ENCODE data around the gene LRRC4C. TPM values are rescaled to one million over a fixed set of nuclear protein-coding genes. Genes with fewer than 3 reads are reported as not detected.
"Not testable (repeated sequence)": the region's sequence is repeated elsewhere in the genome, so short reads cannot be mapped to it uniquely, and the experiment has no call there.

LRRC4C gene
- polyA plus RNA-seq, 1 of the 3 experiments (the other 2 are of a cell fraction): 0.16 TPM

GRCh38 chr11:40167805-40168204 lies 1291.6 kb downstream of the LRRC4C start:
- H3K79me2 ChIP-seq (ENCODE audit: insufficient read depth); H3K27ac ChIP-seq (ENCODE audit: low read depth in 2 of 2, low read length in 1 of 2); H3K36me3 ChIP-seq (replicated peaks in 1 of 2; ENCODE audit: control insufficient read depth in 1 of 2, insufficient read depth in 2 of 2, low read length in 1 of 2); H3K4me3 ChIP-seq (ENCODE audit: low read depth in 2 of 2, low read length in 1 of 2); H3K4me2 ChIP-seq; H3K9ac ChIP-seq; H3K27me3 ChIP-seq (ENCODE audit: insufficient read depth); H3K9me3 ChIP-seq; H2AFZ ChIP-seq (ENCODE audit: low read depth); DNase-seq; POLR2A ChIA-PET; H3K9me2 ChIP-seq; H3K4me1 ChIP-seq (ENCODE audit: control insufficient read depth in 1 of 2, insufficient read depth in 2 of 2, low read depth in 1 of 2, low read length in 1 of 2); H3F3A ChIP-seq (replicated peaks; ENCODE audit: insufficient read depth); H4K20me1 ChIP-seq (ENCODE audit: insufficient read depth): not testable (repeated sequence)
- 79% methylated on average over 5 of the region's 5 CpGs for WGBS (ENCODE audit: low lambda C conversion rate)
- peak; percentile 32 for TF ChIP-seq CTCF (IDR thresholded peaks at IDR 0.05)
- CTCF ChIA-PET: interaction anchor here (1.2 to 2.0 kb wide), 6 partner anchors 8 to 126 kb away, joined by 3 to 5 read pairs (median 4); no protein-coding TSS in a partner anchor

- DNase-seq: no peak
- 21% methylated on average over 4 of the region's 4 CpGs for WGBS (ENCODE audit: low lambda C conversion rate)
- TF ChIP-seq EZH2phosphoT487 (IDR thresholded peaks at IDR 0.05; ENCODE audit: borderline replicate concordance, low read depth): no peak
- TF ChIP-seq JUND (IDR thresholded peaks at IDR 0.05): no peak
- peak in 1 of 2 experiments; percentile 39; a peak in 1 of 4 replicates for TF ChIP-seq EP300 (IDR thresholded peaks at IDR 0.05; ENCODE audit: borderline replicate concordance in 1 of 2, low read depth in 1 of 2, low read length in 1 of 2)
- TF ChIP-seq RCOR1 (IDR thresholded peaks at IDR 0.05; ENCODE audit: low read length): no peak
- no peak for TF ChIP-seq FOXJ3 (CRISPR knock-in tag; IDR thresholded peaks at IDR 0.05)
- peak; percentile 48; the same call in 1 of the 2 replicates for TF ChIP-seq NFIC (IDR thresholded peaks at IDR 0.05; ENCODE audit: borderline replicate concordance)
- no peak for TF ChIP-seq YY1 (IDR thresholded peaks at IDR 0.05; ENCODE audit: low read depth)
- TF ChIP-seq FOXM1 (IDR thresholded peaks at IDR 0.05; ENCODE audit: low read depth): no peak
- no peak for TF ChIP-seq TCF12 (IDR thresholded peaks at IDR 0.05)
- no peak overlapping the region for H3K4me3 ChIP-seq (ENCODE audit: low read depth in 2 of 2, low read length in 1 of 2)
- no peak overlapping the region for H3K9ac ChIP-seq
- H2AFZ ChIP-seq (ENCODE audit: low read depth): no peak overlapping the region
- H3K36me3 ChIP-seq (replicated peaks in 1 of 2; ENCODE audit: control insufficient read depth in 1 of 2, insufficient read depth in 2 of 2, low read length in 1 of 2): no peaks in the 10 kb centered on the region
- H3K27ac ChIP-seq (ENCODE audit: low read depth in 2 of 2, low read length in 1 of 2): no peak overlapping the region
- no peaks in the 10 kb centered on the region for H3K9me3 ChIP-seq
- H4K20me1 ChIP-seq (ENCODE audit: insufficient read depth): no peaks in the 10 kb centered on the region
- POLR2A ChIA-PET: no interaction called here
- H3F3A ChIP-seq (replicated peaks; ENCODE audit: insufficient read depth): no peaks in the 10 kb centered on the region
- no peaks in the 10 kb centered on the region for H3K9me2 ChIP-seq
- H3K4me2 ChIP-seq: no peak overlapping the region
- no peaks in the 10 kb centered on the region for H3K79me2 ChIP-seq (ENCODE audit: insufficient read depth)
- CTCF ChIA-PET: interaction anchor here (0.9 to 2.0 kb wide), 7 partner anchors 9 to 127 kb away, joined by 3 to 5 read pairs (median 4); no protein-coding TSS in a partner anchor
- peaks cover 5 to 17% of the 10 kb centered on the region in 2 experiments; a peak in 3 of 4 replicates for H3K4me1 ChIP-seq (ENCODE audit: control insufficient read depth in 1 of 2, insufficient read depth in 2 of 2, low read depth in 1 of 2, low read length in 1 of 2)
- no peaks in the 10 kb centered on the region for H3K27me3 ChIP-seq (ENCODE audit: insufficient read depth)
These were observed 1292.6 kb downstream of the LRRC4C start for GRCh38 chr11:40166892-40167291.

Measured in SK-N-SH (cell line).